Inferior parietal cortex (tissue), 1 donor: ENCODE data around the gene FAM78A.
"Not testable (repeated sequence)": the region's sequence is repeated elsewhere in the genome, so short reads cannot be mapped to it uniquely, and the experiment has no call there.

Experiments
- DNase-seq: peaks from one replicate; pipeline ENCODE4 v3.0.0-alpha.2; 2016; ENCODE audit errors: extremely low spot score

FAM78A gene

GRCh38 chr9:131264231-131264630 is 12.1 kb downstream of the FAM78A start:
- DNase-seq = no peak

- no peak for DNase-seq
Measured at GRCh38 chr9:131263701-131264100, 12.6 kb downstream of the FAM78A start.

GRCh38 chr9:131263033-131263343 is 13.3 kb downstream of the FAM78A start:
- not testable (repeated sequence) for DNase-seq

GRCh38 chr9:131262327-131263032 is 13.8 kb downstream of the FAM78A start:
- no peak for DNase-seq

- DNase-seq = no peak
Measured at GRCh38 chr9:131260751-131261452, 15.4 kb downstream of the FAM78A start.

- no peak for DNase-seq
Measured at GRCh38 chr9:131259916-131260597, 16.3 kb downstream of the FAM78A start.

- no peak for DNase-seq
Measured at GRCh38 chr9:131259432-131259898, 16.8 kb downstream of the FAM78A start.

- DNase-seq = no peak
Measured at GRCh38 chr9:131258698-131259431, 17.4 kb downstream of the FAM78A start.

- DNase-seq = no peak
Measured at GRCh38 chr9:131258186-131258585, 18.1 kb downstream of the FAM78A start.

- no peak for DNase-seq
Measured at GRCh38 chr9:131257266-131258025, 18.9 kb downstream of the FAM78A start.

GRCh38 chr9:131255676-131256197 is 20.6 kb downstream of the FAM78A start:
- no peak for DNase-seq

GRCh38 chr9:131254626-131255025 is 21.7 kb downstream of the FAM78A start:
- DNase-seq = no peak

GRCh38 chr9:131253891-131254491 is 22.3 kb downstream of the FAM78A start:
- no peak for DNase-seq

- no peak for DNase-seq
Measured at GRCh38 chr9:131252120-131252519, 24.2 kb downstream of the FAM78A start.

- no peak for DNase-seq
Measured at GRCh38 chr9:131246618-131247017, 29.7 kb downstream of the FAM78A start.

- not testable (repeated sequence) for DNase-seq
Measured at GRCh38 chr9:131244331-131244730, 32.0 kb downstream of the FAM78A start.

GRCh38 chr9:131240047-131240921 is 36.0 kb downstream of the FAM78A start:
- DNase-seq = no peak

- DNase-seq = no peak
Measured at GRCh38 chr9:131239161-131239975, 36.9 kb downstream of the FAM78A start.
